Naive B cell (primary cell): ENCODE results near the gene MCIDAS. TPM values are rescaled to one million over a fixed set of nuclear protein-coding genes. Genes with fewer than 3 reads are reported as not detected.

Source experiments
- ATAC-seq, 2 donors: fragments of 150-1000 bp; cut with Tn5 transposase; 2 replicates each; pipeline ENCODE4 v1.10.0; 2021; ENCODE audit warnings: low read depth in 2 of 2, mild to moderate bottlenecking in 2 of 2, moderate library complexity in 2 of 2
- DNase-seq: peaks from one replicate; pipeline ENCODE4 v3.0.0; 2022
- H3K27ac Mint-ChIP-seq, 6 donors: one replicate each; pipeline ENCODE4 v1.8.0; 2020 to 2022; ENCODE audit warnings: mild to moderate bottlenecking in 6 of 6, mixed read lengths in 6 of 6, moderate library complexity in 5 of 6, inconsistent platforms in 2 of 6
- H3K27me3 Mint-ChIP-seq, 3 donors: one replicate each; pipeline ENCODE4 v1.8.0; 2021 to 2022; ENCODE audit warnings: mixed read lengths in 3 of 3, mild to moderate bottlenecking in 1 of 3
- H3K36me3 Mint-ChIP-seq, 2 donors: one replicate each; pipeline ENCODE4 v1.8.0; 2020 to 2022; ENCODE audit warnings: mixed read lengths in 2 of 2, inconsistent platforms in 1 of 2, mild to moderate bottlenecking in 1 of 2
- H3K4me1 Mint-ChIP-seq, 3 donors: one replicate each; pipeline ENCODE4 v1.8.0; 2020 to 2022; ENCODE audit warnings: mixed read lengths in 3 of 3, inconsistent platforms in 1 of 3, mild to moderate bottlenecking in 1 of 3, moderate library complexity in 1 of 3
- H3K4me3 Mint-ChIP-seq, 8 donors: one replicate each; pipeline ENCODE4 v1.8.0; 2020 to 2022; ENCODE audit warnings: mild to moderate bottlenecking in 8 of 8, mixed read lengths in 8 of 8, moderate library complexity in 8 of 8, inconsistent platforms in 2 of 8
- H3K9me3 Mint-ChIP-seq, 7 donors: one replicate each; pipeline ENCODE4 v1.8.0; 2020 to 2022; ENCODE audit warnings: mixed read lengths in 7 of 7, mild to moderate bottlenecking in 5 of 7, inconsistent platforms in 2 of 7, moderate library complexity in 1 of 7
- polyA plus RNA-seq, 6 donors: library from polyadenylated mRNA; unstranded; fragments of 300-500 nt; fragmentation: Illumina TruSeq; gene quantifications; one replicate each; pipeline ENCODE4 v1.2.3, GENCODE V29; 2021; ENCODE audit warnings: low read depth in 6 of 6

MCIDAS gene
- polyA plus RNA-seq, 6 donors from 2014 or later: not detected

DNA sequence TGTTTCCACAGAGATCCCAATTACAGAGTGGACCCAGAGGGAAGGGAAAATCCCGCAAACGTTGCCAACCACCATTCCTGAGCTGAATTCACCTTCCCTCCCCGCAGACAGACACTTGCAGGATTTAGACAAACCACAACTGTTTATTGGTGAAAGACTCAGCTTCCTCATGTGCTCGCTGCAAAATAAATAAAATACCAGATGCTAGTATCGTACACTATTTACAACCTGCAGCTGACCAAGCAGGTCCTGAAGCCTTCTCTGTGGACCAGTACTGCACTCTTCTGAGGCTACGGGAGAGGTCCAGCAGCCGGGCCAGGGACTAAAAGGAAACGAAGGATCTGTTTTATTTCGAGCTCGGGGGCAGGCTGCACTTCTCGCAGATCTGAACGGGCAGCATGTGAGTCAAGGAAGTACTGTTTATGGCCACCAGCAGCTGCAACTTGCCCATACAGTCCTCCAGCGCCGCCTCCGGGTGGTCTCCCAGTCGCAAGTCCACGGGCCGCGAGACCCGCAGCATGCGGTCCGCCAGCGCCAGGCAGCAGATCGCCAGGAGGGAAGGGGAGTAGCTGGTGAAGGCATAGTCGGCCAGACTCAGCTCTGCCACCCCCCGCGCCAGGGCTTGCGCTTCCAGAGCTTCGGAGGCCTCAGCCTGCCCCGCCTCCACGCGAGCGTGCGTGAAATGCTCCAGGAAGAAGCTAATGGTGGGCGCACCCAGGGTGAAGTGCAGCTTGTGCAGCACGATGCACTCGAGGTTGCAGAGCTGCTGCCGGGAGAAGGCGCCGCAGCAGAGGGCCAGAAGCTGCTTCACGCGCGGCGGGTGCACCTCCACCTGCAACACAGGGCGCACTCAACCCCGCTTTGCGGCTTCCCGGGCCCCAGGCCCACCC lies 4.2 kb upstream of the MCIDAS start:
- peaks cover 69 to 81% (median 76%) of the 10 kb centered on the region in 3 donors for H3K27me3 Mint-ChIP-seq
- H3K4me3 Mint-ChIP-seq: peak overlapping the region; percentile 82 to 96 (median 90)
- peaks cover 0 to 5% (median 0%) of the 10 kb centered on the region in 7 donors for H3K9me3 Mint-ChIP-seq
- peak overlapping the region in 1 of 6 donors; percentile 59 for H3K27ac Mint-ChIP-seq
- no peak for DNase-seq
- peak; percentile 15 for ATAC-seq
- H3K4me1 Mint-ChIP-seq: peaks cover 31 to 45% (median 39%) of the 10 kb centered on the region in 3 donors
- H3K36me3 Mint-ChIP-seq: peaks cover 0 to 9% of the 10 kb centered on the region in 2 donors

DNA sequence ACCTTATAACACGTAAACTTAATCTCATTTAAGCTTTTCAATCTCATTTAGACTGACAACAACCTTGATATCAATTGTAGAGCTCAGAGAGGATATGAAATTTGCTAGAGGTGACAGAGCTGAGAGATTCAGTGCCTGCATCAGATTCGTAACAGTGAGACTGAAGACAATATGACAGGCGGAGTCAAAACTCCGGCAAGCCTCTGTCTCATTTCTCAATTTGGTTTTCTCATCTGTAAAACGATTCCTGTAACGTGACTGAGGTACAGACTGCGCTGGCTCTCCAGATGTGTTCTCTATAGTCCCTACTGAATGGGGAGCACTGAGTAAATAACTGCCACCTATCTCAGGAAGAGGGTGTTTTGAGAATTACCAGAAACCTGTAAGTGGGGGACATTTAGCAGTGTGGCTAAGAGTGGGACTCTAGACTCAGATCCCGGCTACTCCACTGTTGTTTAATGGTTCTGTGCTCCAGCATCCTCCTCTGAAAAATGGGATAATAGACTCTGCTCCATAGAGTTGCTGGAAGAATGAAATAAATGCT lies 3.0 kb upstream of the MCIDAS start:
- peaks cover 35 to 50% (median 43%) of the 10 kb centered on the region in 3 donors for H3K4me1 Mint-ChIP-seq
- peaks cover 78 to 82% (median 81%) of the 10 kb centered on the region in 3 donors for H3K27me3 Mint-ChIP-seq
- H3K36me3 Mint-ChIP-seq: peaks cover 0 to 9% of the 10 kb centered on the region in 2 donors
- no peak for ATAC-seq
- no peak for DNase-seq
- peak overlapping the region in 2 of 8 donors; percentile 88 to 96 for H3K4me3 Mint-ChIP-seq
- H3K27ac Mint-ChIP-seq: no peak overlapping the region
- H3K9me3 Mint-ChIP-seq: peaks cover 0 to 5% (median 0%) of the 10 kb centered on the region in 7 donors

DNA sequence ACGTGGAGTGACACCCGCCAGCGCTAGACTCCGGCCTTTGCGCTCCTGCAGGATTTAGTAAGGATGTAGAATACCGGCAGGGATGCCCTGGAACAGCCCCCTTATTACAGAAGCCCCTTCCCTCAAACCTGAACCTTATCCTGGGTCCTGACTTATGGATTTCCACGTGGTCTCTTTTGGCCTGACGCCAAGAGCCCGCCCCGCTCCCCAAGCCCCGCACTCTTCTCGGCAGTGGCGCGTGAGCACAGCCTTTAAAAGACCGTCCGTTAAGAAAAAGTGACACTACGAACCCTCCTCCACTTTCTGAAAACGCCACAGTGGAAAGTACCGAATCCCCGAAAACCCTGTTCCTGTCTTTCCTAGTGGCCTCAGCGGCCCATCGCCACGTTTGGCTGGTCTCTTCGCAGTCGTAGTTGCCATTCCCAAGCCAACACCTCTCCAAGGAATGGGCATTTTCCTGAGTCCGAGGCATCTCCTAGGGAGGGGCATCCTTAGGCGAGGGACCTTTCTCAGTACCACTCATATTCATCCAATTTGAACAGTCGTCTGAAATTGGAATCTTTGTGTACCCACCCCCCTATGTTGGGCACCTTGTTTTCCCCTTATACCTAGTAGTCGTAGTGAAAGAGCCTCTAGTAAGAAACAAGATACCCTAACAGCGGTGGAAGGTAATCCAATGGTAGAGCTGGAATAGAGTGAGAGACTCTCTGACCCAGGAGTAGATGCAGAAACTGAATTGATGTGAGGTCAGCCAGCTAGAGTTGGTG lies 732 bp upstream of the MCIDAS start:
- ATAC-seq (no peak), DNase-seq (no peak)
- Mint-ChIP-seq H3K36me3 (peaks cover 0 to 9% of the 10 kb centered on the region in 2 donors), H3K9me3 (peaks cover 0 to 6% (median 0%) of the 10 kb centered on the region in 7 donors), H3K27me3 (peaks cover 85 to 89% (median 87%) of the 10 kb centered on the region in 3 donors), H3K4me1 (peaks cover 36 to 54% (median 48%) of the 10 kb centered on the region in 3 donors), H3K4me3 (peak overlapping the region; percentile 64 to 88 (median 84)), H3K27ac (peak overlapping the region in 1 of 6 donors; percentile 90)

DNA sequence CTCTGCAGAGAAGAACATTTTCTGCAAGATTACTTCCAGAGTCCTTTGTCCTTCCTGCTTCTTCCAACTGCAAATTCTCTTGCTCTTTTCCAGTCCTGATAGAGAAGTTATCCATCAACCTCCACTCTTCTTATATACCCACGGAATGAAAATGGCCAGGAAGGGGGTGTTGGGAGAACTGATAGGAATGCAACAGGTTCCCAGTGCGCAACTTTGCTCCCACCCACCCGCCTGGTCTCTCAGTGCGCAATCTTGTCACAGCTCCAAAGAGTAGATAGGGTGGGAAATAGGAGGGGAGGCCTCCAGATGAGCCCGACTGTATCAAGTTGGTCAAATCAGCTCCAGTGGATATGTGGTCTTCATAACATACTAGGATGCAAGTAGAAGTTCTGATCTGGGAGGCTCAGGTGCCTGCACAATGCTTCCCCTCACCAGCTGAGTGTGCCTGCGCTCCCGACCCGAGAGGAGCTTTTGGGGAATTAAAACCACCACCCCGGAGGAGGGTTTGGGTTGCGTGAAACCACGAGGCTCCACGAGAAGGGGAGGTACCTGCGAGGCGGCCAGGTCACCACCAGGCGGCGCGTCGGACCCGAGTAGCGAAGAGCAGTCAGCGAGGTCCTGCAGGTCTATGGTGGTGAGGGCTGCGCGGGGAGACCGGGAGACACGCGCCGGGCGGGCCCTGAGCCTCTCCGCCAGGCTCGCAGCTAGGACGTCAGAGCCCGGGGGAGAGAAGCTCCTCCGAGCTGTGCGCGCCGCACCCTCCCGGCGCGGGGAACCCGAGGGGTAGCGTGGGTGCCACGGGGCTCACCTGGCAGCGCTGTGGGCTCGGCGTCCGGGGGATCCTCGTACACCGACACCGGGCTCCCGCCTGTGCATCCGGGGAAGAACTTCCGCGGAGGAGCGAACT lies 835 bp downstream of the MCIDAS start:
- Mint-ChIP-seq H3K4me1 (peaks cover 33 to 50% (median 44%) of the 10 kb centered on the region in 3 donors), H3K9me3 (peaks cover 0 to 12% (median 0%) of the 10 kb centered on the region in 7 donors), H3K27ac (peak overlapping the region in 3 of 6 donors; percentile 29 to 89 (median 60)), H3K36me3 (no peaks in the 10 kb centered on the region), H3K27me3 (peaks cover 84 to 89% (median 86%) of the 10 kb centered on the region in 3 donors), H3K4me3 (peak overlapping the region; percentile 61 to 86 (median 78))
- ATAC-seq (peak; percentile 46 to 53), DNase-seq (no peak)

DNA sequence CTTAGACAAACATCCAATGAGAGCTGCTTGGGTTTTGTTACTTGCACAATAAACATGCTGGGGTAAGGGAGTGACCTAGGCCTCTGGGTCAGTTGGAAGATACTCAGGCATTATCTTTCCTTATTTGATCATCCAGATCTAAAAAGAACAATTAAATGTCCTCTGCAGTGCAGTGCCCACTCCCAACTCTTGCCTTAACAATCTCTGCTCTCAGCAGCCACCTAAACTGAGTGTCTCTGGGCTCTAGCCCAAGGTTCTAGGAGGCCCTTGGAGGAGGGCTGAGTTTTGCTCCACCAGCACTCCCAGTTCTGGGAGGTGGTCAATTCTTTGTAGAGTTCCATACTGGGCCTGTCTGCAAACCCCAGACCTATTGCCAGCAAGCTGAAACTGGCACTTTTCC lies 1.8 kb downstream of the MCIDAS start:
- Mint-ChIP-seq H3K9me3 (peaks cover 0 to 14% (median 0%) of the 10 kb centered on the region in 7 donors), H3K27me3 (peaks cover 80 to 89% (median 87%) of the 10 kb centered on the region in 3 donors), H3K36me3 (no peaks in the 10 kb centered on the region), H3K4me3 (peak overlapping the region in 6 of 8 donors; percentile 58 to 81 (median 72)), H3K4me1 (peaks cover 32 to 53% (median 44%) of the 10 kb centered on the region in 3 donors), H3K27ac (no peak overlapping the region)
- DNase-seq (no peak), ATAC-seq (no peak)

DNA sequence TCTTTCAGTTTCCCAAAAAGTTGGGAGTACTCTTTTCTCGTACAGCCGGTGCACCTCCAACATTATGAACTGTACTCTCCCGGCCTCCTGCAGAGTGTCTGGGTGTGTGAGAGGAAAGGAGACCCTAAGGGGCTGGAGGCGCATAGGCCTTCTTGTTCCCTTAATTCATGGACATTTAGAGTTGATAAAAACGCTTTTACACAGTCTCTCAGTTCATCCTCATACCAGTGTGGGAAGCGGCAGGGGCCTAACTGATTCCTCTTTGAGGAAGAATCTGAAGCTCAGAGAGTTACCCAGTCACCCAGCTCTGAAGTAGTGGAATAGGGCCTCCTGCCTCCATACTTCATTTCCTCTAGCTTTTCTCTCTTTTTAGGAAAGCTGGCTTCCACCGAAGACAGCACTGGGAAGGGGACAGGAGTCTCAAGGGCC lies 3.3 kb downstream of the MCIDAS start:
- H3K4me3 Mint-ChIP-seq: peak overlapping the region; percentile 36 to 82 (median 72)
- peaks cover 0 to 10% (median under 1%) of the 10 kb centered on the region in 7 donors for H3K9me3 Mint-ChIP-seq
- DNase-seq (no peak), ATAC-seq (no peak)
- H3K4me1 Mint-ChIP-seq: peaks cover 32 to 57% (median 47%) of the 10 kb centered on the region in 3 donors
- no peaks in the 10 kb centered on the region for H3K36me3 Mint-ChIP-seq
- peaks cover 79 to 88% (median 79%) of the 10 kb centered on the region in 3 donors for H3K27me3 Mint-ChIP-seq
- peak overlapping the region in 1 of 6 donors; percentile 56 for H3K27ac Mint-ChIP-seq

DNA sequence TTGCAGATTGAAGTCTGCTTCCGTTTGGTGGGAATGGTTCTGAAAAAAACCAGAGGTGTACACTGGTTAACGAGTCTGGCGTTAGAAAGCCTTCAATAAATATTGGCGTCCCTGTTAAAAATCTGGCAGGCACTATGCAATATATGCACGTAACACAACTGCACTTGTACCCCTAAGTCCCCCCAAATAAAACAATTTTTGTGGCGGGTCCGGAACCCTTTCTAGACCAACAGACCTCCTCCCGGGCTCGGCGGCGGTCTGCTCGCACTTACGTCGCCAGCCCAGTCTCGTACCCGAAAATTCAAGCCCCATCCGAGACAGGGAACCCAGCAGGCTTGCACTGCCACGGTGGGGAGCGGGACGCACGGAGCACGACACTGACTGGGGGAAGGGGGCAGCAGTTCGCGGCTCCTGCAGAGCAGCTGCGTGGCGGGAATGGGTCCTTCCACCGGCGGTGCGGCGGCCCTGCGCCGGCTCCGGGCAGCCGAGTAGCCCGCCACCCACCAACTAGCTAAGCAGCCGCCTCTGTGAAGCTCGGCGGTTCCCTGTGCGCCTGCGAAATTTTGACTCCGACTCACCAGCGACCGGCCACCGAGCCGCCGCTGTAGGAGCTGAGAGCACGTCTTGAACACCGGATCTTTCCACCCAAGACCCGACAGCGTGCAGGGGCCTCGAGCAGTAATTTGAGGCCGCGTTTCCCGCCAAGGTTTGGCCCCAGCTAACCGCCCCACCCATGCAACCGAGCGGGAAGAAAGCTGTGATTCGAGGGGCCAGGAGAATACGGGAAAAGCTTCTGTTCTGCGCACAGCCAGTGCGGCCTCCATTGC lies 3.9 kb downstream of the MCIDAS start:
- H3K27ac Mint-ChIP-seq: peak overlapping the region in 1 of 6 donors; percentile 70
- ATAC-seq (peak in 1 of 2 donors; percentile 16), DNase-seq (no peak)
- H3K27me3 Mint-ChIP-seq: peaks cover 79 to 88% (median 79%) of the 10 kb centered on the region in 3 donors
- no peaks in the 10 kb centered on the region for H3K36me3 Mint-ChIP-seq
- H3K4me1 Mint-ChIP-seq: peaks cover 30 to 52% (median 47%) of the 10 kb centered on the region in 3 donors
- peak overlapping the region; percentile 36 to 82 (median 72) for H3K4me3 Mint-ChIP-seq
- H3K9me3 Mint-ChIP-seq: peaks cover 0 to 9% (median 0%) of the 10 kb centered on the region in 7 donors

DNA sequence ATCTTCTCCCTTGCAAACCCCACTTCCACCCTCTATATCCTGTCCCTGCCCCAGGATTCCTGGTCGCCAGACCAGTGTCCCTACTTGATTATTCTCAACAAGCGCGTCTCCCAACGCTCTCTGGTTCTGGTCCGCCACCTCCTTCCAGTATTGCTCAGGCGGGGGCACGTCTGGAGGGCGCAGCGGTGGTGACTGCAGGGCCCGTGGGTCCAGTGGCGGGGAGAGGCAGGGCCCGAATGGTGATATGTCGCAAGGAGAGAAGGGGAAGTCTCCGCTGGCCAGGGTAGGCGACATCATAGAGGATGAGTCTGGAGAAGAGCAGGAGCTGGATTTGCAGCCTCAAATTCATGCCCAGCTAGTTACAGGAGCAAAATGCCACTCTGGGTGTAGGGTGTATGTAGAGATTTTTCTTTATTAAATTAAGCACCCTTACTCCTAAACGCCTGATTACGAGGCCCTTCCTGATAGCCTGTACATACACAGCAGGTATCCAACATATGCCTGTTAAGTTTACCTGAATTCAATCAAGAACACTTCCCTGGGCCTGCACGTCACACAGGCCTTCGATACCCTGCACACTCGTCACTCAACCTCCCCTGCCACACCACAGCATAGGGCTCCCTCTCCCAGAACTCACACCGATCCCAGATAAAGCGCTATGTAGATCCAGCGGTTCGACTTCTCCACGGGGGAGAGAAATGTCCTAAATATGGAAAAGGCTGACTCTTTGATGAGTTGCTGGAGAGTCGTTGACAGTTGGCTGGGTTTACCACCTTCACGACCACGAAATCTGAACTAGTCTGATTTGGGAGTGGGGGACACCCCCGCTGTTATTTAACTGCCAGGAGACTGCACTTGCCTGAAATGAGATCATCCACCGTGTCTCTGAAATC lies 4.8 kb downstream of the MCIDAS start:
- Mint-ChIP-seq H3K9me3 (peaks cover 0 to 9% (median 0%) of the 10 kb centered on the region in 7 donors), H3K27me3 (peaks cover 75 to 87% (median 76%) of the 10 kb centered on the region in 3 donors), H3K36me3 (no peaks in the 10 kb centered on the region), H3K4me3 (peak overlapping the region in 6 of 8 donors; percentile 23 to 80 (median 74)), H3K4me1 (peaks cover 23 to 46% (median 41%) of the 10 kb centered on the region in 3 donors), H3K27ac (peak overlapping the region in 2 of 6 donors; percentile 70 to 87)
- no peak for ATAC-seq
- no peak for DNase-seq

DNA sequence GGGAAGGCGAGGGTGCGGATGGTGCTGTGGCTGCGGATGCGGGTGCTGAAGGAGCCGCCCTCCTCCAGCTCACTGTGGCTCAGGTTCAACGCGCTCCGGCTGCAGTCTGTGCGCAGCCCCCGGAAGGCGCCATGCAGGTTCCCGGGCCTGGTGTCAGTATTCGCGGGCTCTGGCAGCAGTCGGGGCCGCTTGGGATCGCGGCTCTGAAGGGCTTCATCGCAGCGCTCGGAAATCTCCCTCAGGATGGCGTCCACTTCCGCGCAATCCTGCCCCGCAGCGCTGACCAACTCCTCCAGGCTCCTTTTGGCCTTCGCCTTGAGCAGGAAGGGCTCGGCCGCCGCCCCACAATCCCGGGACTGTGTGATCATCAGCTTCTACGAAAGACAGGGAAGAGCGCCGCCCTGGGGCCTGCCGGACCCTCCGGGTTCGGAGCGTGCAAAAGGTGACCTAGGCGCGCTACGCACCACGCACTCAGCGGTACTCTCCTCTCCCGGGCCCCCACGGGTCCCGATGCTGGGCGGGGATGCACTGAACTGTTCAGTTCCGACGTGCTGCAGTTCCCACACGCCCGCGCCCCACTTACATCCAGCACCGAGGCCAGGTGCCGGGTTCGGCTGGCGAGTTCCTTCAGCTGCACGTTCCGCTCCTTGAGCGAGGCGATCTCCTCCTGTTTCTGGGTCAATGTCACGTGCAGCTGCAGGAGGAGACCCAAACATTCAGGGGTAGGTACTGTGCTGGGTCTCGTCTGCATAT lies 6.5 kb downstream of the MCIDAS start:
- DNase-seq (no peak), ATAC-seq (peak; percentile 40 to 43)
- Mint-ChIP-seq H3K4me1 (peaks cover 18 to 38% (median 35%) of the 10 kb centered on the region in 3 donors), H3K9me3 (peaks cover 0 to 9% (median 0%) of the 10 kb centered on the region in 7 donors), H3K27me3 (peaks cover 73 to 86% (median 74%) of the 10 kb centered on the region in 3 donors), H3K4me3 (peak overlapping the region; percentile 55 to 84 (median 73)), H3K36me3 (no peaks in the 10 kb centered on the region), H3K27ac (peak overlapping the region in 2 of 6 donors; percentile 20 to 36)

DNA sequence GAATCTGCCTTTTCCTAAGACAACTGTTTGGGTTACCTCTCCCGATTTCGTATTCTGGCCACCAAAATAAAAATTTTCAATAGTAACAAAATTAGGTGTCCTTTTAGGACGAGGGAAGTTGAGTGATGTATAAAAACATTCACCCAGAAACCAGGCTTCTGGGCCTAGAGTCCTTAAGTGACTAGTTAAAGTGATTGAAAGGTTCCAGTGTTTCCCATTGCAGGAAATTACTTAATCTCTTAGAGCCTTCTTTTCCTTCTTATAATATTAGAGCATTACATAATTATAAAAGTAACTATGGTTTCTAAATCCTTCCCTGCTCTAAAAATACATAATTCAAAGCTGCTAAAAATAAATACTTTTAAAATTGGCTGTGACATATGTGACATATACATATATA lies 7.3 kb downstream of the MCIDAS start:
- peaks cover 18 to 38% (median 35%) of the 10 kb centered on the region in 3 donors for H3K4me1 Mint-ChIP-seq
- no peaks in the 10 kb centered on the region for H3K36me3 Mint-ChIP-seq
- no peak overlapping the region for H3K27ac Mint-ChIP-seq
- no peak for DNase-seq
- peak overlapping the region in 6 of 8 donors; percentile 42 to 84 (median 73) for H3K4me3 Mint-ChIP-seq
- no peak for ATAC-seq
- peaks cover 0 to 9% (median 0%) of the 10 kb centered on the region in 7 donors for H3K9me3 Mint-ChIP-seq
- peaks cover 65 to 84% (median 66%) of the 10 kb centered on the region in 3 donors for H3K27me3 Mint-ChIP-seq
